GM19240 (cell line): ENCODE data around the gene PHLDB2.
"Not testable (repeated sequence)": the region's sequence is repeated elsewhere in the genome, so short reads cannot be mapped to it uniquely, and the experiment has no call there.

Experiments used
- DNase-seq: peaks from one replicate; pipeline ENCODE4 v3.0.0; 2011; ENCODE audit warnings: low spot score; ENCODE audit not compliant: insufficient read length

PHLDB2 gene

GRCh38 chr3:111859061-111859973 lies at the start of gene PHLDB2:
TSS of gene PHLDB2 (plus strand) at chr3:111859265. CDS start at chr3:111884078, 24,813 bp downstream.
- peak; percentile 9 for DNase-seq

- no peak for DNase-seq
Observed at GRCh38 chr3:111810909-111811308, 48.2 kb upstream of the PHLDB2 start.

GRCh38 chr3:111811811-111812210 lies 47.3 kb upstream of the PHLDB2 start:
- no peak for DNase-seq

GRCh38 chr3:111812701-111813100 lies 46.4 kb upstream of the PHLDB2 start:
- DNase-seq = no peak

DNA sequence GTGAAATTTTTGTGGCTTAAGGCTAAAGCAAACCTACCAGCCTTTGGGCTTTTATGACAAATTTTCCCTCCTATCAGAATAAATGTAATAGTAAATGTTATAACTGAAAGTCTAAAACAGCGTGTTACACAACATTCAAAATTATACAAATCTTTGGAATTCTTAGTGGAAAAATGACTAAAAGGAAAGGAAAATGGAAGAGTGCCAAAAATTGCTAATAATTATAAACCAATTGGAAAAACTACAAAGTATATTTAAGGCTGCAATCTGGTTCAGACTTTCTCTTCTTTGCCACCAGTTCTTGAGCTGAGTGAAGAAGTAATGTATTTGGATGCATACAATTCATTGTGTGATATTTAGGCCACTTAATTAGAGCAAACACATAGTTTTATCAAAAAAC lies 45.6 kb upstream of the PHLDB2 start:
- DNase-seq = no peak

DNA sequence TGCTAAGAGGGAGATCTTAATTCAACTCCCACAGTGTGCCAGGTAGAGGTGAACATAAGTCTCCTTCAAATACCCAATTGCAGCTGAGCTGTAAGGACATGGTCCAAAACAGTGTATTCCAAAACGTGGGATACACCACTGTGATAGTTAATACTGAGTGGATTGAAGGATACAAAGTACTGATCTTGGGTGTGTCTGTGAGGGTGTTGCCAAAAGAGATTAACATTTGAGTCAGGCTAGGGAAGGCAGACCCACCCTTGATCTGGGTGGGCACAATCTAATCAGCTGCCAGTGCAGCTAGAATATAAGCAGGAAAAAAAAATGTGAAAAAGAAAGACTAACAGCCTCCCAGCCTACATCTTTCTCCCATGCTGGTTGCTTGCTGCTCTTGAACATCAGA lies 45.1 kb upstream of the PHLDB2 start:
- no peak for DNase-seq

DNA sequence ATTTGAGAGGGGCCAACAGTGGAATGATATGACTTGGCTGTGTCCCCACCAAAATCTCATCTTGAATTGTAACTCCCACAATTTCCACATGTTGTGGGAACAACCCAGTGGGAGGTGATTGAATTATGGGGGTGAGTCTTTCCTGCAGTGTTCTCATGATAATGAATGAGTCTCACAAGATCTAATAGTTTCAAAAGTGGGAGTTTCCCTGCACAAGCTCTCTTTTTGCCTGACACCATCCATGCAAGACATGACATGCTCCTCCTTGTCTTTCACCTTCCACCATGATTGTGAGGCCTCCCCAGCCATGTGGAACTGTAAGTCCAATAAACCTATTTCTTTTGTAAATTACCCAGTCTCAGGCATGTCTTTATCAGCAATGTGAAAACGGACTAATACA lies 42.3 kb upstream of the PHLDB2 start:
- DNase-seq = not testable (repeated sequence)

GRCh38 chr3:111819927-111820326 lies 39.1 kb upstream of the PHLDB2 start:
- no peak for DNase-seq

GRCh38 chr3:111820651-111821050 lies 38.4 kb upstream of the PHLDB2 start:
- DNase-seq = no peak

DNA sequence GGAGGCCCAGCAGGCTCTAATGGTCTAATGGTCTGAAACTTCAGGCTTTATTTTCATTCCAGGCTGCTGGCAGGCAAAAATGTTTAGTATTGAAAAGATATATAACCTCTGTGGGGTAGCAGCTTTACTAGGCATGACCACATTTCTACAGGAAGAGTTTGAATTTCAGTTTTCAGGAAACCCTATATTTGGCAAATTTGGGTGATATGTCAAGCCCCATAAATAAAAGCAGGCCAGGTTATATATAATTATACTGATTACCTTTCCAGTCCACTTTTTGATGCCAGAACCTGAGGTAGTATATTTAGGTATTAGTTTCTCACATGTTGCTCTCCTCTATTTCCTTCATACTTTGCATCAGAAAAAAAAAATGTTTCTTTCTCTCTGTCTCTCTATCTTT lies 37.2 kb upstream of the PHLDB2 start:
- DNase-seq = no peak

DNA sequence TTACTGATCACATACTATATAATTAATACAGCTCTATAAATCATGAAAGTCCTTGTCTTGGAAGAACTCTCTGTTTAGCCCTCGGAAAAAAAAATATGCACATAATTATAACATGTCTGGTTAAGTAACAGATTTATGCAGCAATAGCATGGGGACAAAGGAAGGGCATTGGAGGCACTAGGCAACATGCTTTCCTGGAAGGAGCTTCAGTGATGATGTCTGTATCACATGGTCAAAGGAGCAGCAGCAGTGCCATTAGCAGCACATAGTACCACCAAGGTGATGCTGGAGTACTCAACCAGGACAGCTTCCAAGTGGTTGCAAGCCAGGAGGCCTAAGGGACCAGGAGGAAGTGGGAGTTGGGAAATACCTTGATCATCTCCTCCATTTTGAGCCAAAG lies 36.3 kb upstream of the PHLDB2 start:
- DNase-seq = no peak

DNA sequence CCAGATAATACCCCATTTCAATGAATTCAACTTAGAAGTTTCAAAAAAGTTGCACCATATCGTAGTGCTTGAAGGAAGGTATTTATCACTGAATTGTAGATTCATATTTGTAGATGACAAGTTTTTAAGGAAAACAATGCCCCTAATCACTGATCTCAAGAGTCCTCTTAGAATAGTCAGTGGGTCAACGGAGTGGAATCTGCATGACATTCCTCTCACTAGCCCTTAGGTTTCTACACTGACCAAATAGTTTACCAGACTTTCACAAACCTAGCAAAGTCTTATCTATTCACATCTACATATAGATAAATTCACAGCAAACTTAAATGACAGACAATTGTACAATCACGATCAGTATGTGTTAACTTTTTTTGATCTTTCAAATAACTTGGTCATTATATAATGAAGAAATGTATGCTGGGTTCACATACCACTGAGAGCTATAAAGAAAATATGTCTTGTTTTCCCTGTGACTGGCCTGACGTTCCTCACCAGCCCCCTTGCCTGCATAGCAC lies 35.7 kb upstream of the PHLDB2 start:
- DNase-seq = no peak

DNA sequence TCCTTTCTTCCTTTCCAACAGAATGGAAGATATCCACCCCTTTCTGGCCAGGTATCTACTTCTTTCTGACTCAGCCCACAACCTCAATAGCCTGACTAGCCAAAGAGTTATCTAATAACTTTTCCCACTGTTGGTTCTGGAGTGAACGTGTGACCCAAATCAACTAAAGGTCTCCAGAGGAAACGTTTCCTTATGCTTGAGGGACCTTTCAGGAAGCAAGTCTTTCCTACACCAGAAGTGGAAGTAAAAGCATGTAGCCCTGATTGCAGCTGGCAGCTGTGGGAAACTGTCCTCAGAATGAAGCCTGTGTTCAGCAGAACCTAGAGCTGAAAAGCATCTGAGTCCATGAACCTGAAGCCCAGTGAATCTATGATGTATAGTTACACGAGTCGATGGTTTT lies 34.7 kb upstream of the PHLDB2 start:
- no peak for DNase-seq

- no peak for DNase-seq
Observed at GRCh38 chr3:111827871-111828270, 31.2 kb upstream of the PHLDB2 start.

GRCh38 chr3:111828530-111828929 lies 30.5 kb upstream of the PHLDB2 start:
- DNase-seq = no peak

- no peak for DNase-seq
Observed at GRCh38 chr3:111829023-111829422, 30.0 kb upstream of the PHLDB2 start.

DNA sequence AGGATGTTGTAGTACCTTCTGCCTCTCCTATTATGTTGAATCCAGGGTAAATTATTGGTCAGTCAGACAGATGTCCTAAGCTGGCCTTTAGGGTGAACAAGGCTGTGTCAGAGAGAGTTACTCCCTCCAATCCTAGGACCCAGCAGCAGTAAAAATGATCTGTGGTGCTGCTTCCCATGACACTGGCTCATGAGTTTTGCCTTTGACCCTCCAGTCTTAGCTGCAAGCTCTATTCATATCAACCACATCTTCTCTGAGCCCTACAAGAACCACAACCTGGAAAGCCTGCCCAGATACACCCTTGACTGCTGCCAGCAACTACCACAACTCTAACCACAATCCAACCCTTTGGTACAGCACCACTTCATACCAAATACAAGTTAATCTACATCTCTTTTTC lies 27.2 kb upstream of the PHLDB2 start:
- no peak for DNase-seq

- no peak for DNase-seq
Observed at GRCh38 chr3:111837112-111837511, 22.0 kb upstream of the PHLDB2 start.

- no peak for DNase-seq
Observed at GRCh38 chr3:111838133-111838532, 20.9 kb upstream of the PHLDB2 start.

DNA sequence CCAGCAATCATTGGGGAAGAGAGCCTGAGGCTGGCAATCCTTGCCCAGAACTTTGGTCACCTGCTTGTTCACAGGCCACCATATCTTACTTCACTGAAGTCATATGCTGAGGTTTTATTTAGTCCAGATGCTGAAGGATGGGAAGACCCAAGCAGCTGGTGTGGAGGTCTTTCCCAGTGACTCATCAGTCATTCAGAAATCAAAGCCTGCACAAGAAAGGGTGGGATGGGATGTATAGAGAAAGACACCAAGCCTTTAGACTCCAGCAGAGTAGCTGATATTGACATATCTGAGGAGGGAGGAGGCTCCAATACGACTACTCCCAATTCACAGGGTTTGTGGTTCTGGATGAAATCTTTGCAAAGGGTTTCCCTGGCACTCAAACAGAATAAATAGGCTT lies 13.0 kb upstream of the PHLDB2 start:
- no peak for DNase-seq

DNA sequence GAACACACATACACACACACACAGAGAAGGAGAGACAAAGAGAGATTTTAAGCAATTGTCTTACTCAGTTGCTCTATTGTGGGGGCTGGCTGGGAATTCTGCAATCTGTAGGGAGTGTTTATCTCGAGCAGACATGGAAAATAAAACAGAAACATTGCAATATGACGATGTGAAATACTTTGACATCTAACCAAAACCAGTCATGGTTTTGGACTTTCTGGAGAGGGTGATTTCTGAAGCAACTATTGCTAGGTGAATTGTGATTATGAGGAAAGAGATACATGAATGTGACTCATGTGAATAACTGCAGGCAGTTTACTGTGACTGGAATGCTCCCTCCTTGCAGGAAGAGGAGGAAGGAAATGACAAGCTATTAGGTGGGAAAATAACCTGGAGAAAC lies 12.3 kb upstream of the PHLDB2 start:
- DNase-seq = no peak

DNA sequence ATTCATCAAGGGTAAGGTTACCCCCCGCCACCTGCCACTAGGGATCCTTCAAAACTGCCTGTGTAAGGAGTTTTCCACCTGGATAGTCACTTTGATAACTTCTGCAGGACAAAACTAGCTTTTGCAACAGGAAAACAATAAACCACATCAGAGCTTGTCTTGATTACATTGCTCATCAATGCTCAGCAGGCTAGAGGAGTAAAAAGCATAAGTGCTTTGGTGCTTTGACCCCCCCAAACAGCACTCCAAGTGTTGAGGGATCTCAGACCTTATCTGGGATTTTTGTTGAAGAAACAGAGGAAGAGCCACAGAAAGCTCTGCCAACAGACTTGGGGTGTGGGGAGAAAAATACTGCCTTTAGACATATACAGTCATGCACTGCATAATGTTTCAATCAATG lies 10.8 kb upstream of the PHLDB2 start:
- no peak for DNase-seq

DNA sequence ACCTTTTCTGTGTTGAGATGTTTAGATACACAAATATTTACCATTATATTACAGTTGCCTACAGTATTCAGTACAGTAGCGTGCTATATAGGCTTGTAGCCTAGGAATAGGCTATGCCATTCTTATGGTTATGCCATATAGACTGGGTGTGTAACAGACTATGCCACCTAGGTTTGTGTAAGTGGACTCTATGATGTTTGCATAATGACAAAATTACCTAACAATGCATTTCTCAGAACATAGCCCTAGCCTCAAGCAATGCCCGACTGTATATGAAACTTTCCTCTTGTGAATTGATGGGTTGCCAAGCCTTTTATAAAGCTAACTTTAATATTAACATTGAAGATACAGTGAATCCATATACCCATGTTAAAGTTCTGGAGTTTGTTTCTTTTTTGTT lies 10.3 kb upstream of the PHLDB2 start:
- no peak for DNase-seq
